Upper lobe of right lung (tissue), 1 donor: ENCODE results near the gene FANCC. TPM values are rescaled to one million over a fixed set of nuclear protein-coding genes. Genes with fewer than 3 reads are reported as not detected.

Experiments used
- ATAC-seq: fragments of 200-7000 bp; cut with Tn5 transposase; one replicate; pipeline ENCODE4 v1.9.1; 2020; ENCODE audit warnings: mild to moderate bottlenecking, moderate library complexity
- DNase-seq: peaks from one replicate; pipeline ENCODE4 v3.0.0-alpha.2; 2020
- H3K27ac ChIP-seq: fragments of 200-600 bp; one replicate; pipeline ENCODE4 v1.8.0; 2022
- H3K27me3 ChIP-seq: fragments of 200-600 bp; one replicate; pipeline ENCODE4 v1.8.0; 2022; ENCODE audit warnings: mild to moderate bottlenecking
- H3K36me3 ChIP-seq: fragments of 200-600 bp; one replicate; pipeline ENCODE4 v1.8.0; 2022
- H3K4me1 ChIP-seq: fragments of 200-600 bp; one replicate; pipeline ENCODE4 v1.8.0; 2022
- H3K4me3 ChIP-seq: fragments of 200-600 bp; one replicate; pipeline ENCODE4 v1.8.0; 2022; ENCODE audit warnings: mild to moderate bottlenecking
- H3K9me3 ChIP-seq: fragments of 200-600 bp; one replicate; pipeline ENCODE4 v1.8.0; 2022
- CTCF ChIP-seq: fragments of 200-600 bp; IDR thresholded peaks from one replicate; pipeline ENCODE4 v1.8.0; 2022; ENCODE audit warnings: antibody characterized with exemption
- intact Hi-C: fragments of 100-400 bp; cut with DNase I; formaldehyde crosslinking; loops from one replicate; pipeline ENCODE4 v1.11.0; 2022
- total RNA-seq: library from RNA; stranded (reverse); fragmentation: NEBNext Ultra II Directional; extraction: Animal tissue kit (Norgen Biotek cat#: 25700); gene quantifications from one replicate; pipeline ENCODE4 v1.2.1, GENCODE V29; 2021
- donor health status: DM: no; HTN: yes; CAD: no; lungs with severe emphysema.

Gene FANCC
- total RNA-seq, 1 donor from 2014 or later, result 13.5 TPM

GRCh38 chr9:95357316-95357715 lies 39.8 kb upstream of the FANCC start:
- no peaks in the 10 kb centered on the region for H3K36me3 ChIP-seq
- no peak for TF ChIP-seq CTCF
- no peaks in the 10 kb centered on the region for H3K4me1 ChIP-seq
- no peak overlapping the region for H3K27ac ChIP-seq
- ATAC-seq (no peak), DNase-seq (no peak)
- H3K4me3 ChIP-seq, result no peak overlapping the region
- no peaks in the 10 kb centered on the region for H3K9me3 ChIP-seq
- intact Hi-C loops, result no loop called here
- H3K27me3 ChIP-seq, result no peaks in the 10 kb centered on the region

GRCh38 chr9:95355500-95355899 lies 38.0 kb upstream of the FANCC start:
- ATAC-seq, result no peak
- Histone ChIP-seq H3K9me3 (no peaks in the 10 kb centered on the region), H3K36me3 (no peaks in the 10 kb centered on the region), H3K27ac (no peak overlapping the region), H3K27me3 (peaks cover 4% of the 10 kb centered on the region), H3K4me1 (no peaks in the 10 kb centered on the region), H3K4me3 (no peak overlapping the region)
- no peak for DNase-seq
- TF ChIP-seq CTCF, result no peak
- intact Hi-C loops, result no loop called here

GRCh38 chr9:95351051-95351450 lies 33.5 kb upstream of the FANCC start:
- H3K27ac ChIP-seq, result no peak overlapping the region
- H3K27me3 ChIP-seq, result peaks cover 30% of the 10 kb centered on the region
- no peaks in the 10 kb centered on the region for H3K36me3 ChIP-seq
- intact Hi-C loops, result no loop called here
- no peak for DNase-seq
- ATAC-seq, result no peak
- no peak overlapping the region for H3K4me3 ChIP-seq
- H3K9me3 ChIP-seq, result no peaks in the 10 kb centered on the region
- TF ChIP-seq CTCF, result no peak
- peaks cover 9% of the 10 kb centered on the region for H3K4me1 ChIP-seq

- intact Hi-C loops, result no loop called here
- DNase-seq, result no peak
- Histone ChIP-seq H3K4me3 (no peak overlapping the region), H3K27ac (no peak overlapping the region), H3K4me1 (peaks cover 9% of the 10 kb centered on the region), H3K27me3 (peaks cover 30% of the 10 kb centered on the region), H3K9me3 (no peaks in the 10 kb centered on the region), H3K36me3 (no peaks in the 10 kb centered on the region)
- TF ChIP-seq CTCF, result no peak
- no peak for ATAC-seq
Observed at GRCh38 chr9:95350266-95350665, 32.8 kb upstream of the FANCC start.

GRCh38 chr9:95349091-95350038 lies 31.9 kb upstream of the FANCC start:
- H3K4me3 ChIP-seq, result peak overlapping the region; percentile 16
- no peaks in the 10 kb centered on the region for H3K9me3 ChIP-seq
- H3K36me3 ChIP-seq, result no peaks in the 10 kb centered on the region
- TF ChIP-seq CTCF, result no peak
- ATAC-seq (peak; percentile 14), DNase-seq (no peak)
- intact Hi-C loops, result loop anchor here (10.0 kb wide), 1 partner anchor 155 kb away; no protein-coding TSS in a partner anchor
- H3K27ac ChIP-seq, result no peak overlapping the region
- peaks cover 30% of the 10 kb centered on the region for H3K27me3 ChIP-seq
- H3K4me1 ChIP-seq, result peaks cover 9% of the 10 kb centered on the region
